Endometrial microvascular endothelial cells (primary cell): ENCODE data around the gene CHRDL2. TPM values are rescaled to one million over a fixed set of nuclear protein-coding genes. Genes with fewer than 3 reads are reported as not detected.
"Not testable (repeated sequence)": the region's sequence is repeated elsewhere in the genome, so short reads cannot be mapped to it uniquely, and the experiment has no call there.

Source experiments
- in situ Hi-C: cut with HindIII; loops from 2 replicates; pipeline ENCODE4 v1.10.0; 2017; ENCODE audit warnings: low sequenced_read_pairs, low pct_unique_long_range_greater_than_20kb; ENCODE audit errors: inconsistent ontology term
- total RNA-seq: library from RNA; depleted of rRNA; stranded (reverse); fragments of >200 nt; gene quantifications from one replicate; pipeline ENCODE4 v1.2.3, GENCODE V29; 2015; ENCODE audit errors: inconsistent ontology term

CHRDL2 gene
- total RNA-seq, 1 donor from 2014 or later, result not detected

GRCh38 chr11:74678591-74679512, 52.4 kb downstream of the CHRDL2 start:
- in situ Hi-C loops, result no loop called here

- in situ Hi-C loops, result no loop called here
These were observed 53.2 kb downstream of the CHRDL2 start for GRCh38 chr11:74678041-74678440.

- in situ Hi-C loops, result no loop called here
These were observed 54.1 kb downstream of the CHRDL2 start for GRCh38 chr11:74677131-74677530.

GRCh38 chr11:74676596-74676995, 54.6 kb downstream of the CHRDL2 start:
- in situ Hi-C loops, result no loop called here

- in situ Hi-C loops, result no loop called here
These were observed 55.5 kb downstream of the CHRDL2 start for GRCh38 chr11:74675761-74676160.

GRCh38 chr11:74673693-74674360, 57.4 kb downstream of the CHRDL2 start:
- in situ Hi-C loops, result no loop called here

GRCh38 chr11:74672956-74673692, 58.1 kb downstream of the CHRDL2 start:
- in situ Hi-C loops, result no loop called here

- in situ Hi-C loops, result no loop called here
These were observed 58.8 kb downstream of the CHRDL2 start for GRCh38 chr11:74672332-74672955.

- in situ Hi-C loops, result no loop called here
These were observed 59.6 kb downstream of the CHRDL2 start for GRCh38 chr11:74671520-74672196.

- in situ Hi-C loops, result no loop called here
These were observed 61.1 kb downstream of the CHRDL2 start for GRCh38 chr11:74670171-74670570.

- in situ Hi-C loops, result no loop called here
These were observed 61.7 kb downstream of the CHRDL2 start for GRCh38 chr11:74669211-74670160.

- in situ Hi-C loops, result no loop called here
These were observed 67.9 kb downstream of the CHRDL2 start for GRCh38 chr11:74663315-74663714.

- in situ Hi-C loops, result no loop called here
These were observed 68.6 kb downstream of the CHRDL2 start for GRCh38 chr11:74662487-74663103.

GRCh38 chr11:74659124-74659523, 72.1 kb downstream of the CHRDL2 start:
- in situ Hi-C loops, result not testable (repeated sequence)

- in situ Hi-C loops, result no loop called here
These were observed 76.2 kb downstream of the CHRDL2 start for GRCh38 chr11:74654976-74655375.

- in situ Hi-C loops, result no loop called here
These were observed 80.7 kb downstream of the CHRDL2 start for GRCh38 chr11:74650498-74650897.

GRCh38 chr11:74648894-74649293, 82.3 kb downstream of the CHRDL2 start:
- in situ Hi-C loops, result no loop called here
